Effector memory CD4-positive, alpha-beta T cell (primary cell): ENCODE measurements around the gene TBCCD1.
"Not testable (repeated sequence)": the region's sequence is repeated elsewhere in the genome, so short reads cannot be mapped to it uniquely, and the experiment has no call there.

Source experiments
- DNase-seq, 3 donors: peaks; one replicate each; pipeline ENCODE4 v3.0.0-alpha.2; 2020
- H3K27ac ChIP-seq: 2 replicates; pipeline ENCODE4 v1.7.0; 2013; ENCODE audit warnings: mild to moderate bottlenecking, low read length, moderate library complexity; ENCODE audit not compliant: insufficient read depth, poor library complexity, severe bottlenecking
- H3K27me3 ChIP-seq: replicated peaks from 2 replicates; pipeline ENCODE4 v1.7.0; 2013; ENCODE audit warnings: mild to moderate bottlenecking, low read length; ENCODE audit not compliant: insufficient read depth, control insufficient read depth, poor library complexity, severe bottlenecking
- H3K36me3 ChIP-seq: 2 replicates; pipeline ENCODE4 v1.7.0; 2013; ENCODE audit warnings: mild to moderate bottlenecking, low read length, moderate library complexity; ENCODE audit not compliant: control insufficient read depth, insufficient read depth
- H3K4me1 ChIP-seq: 2 replicates; pipeline ENCODE4 v1.7.0; 2013; ENCODE audit warnings: low read length, mild to moderate bottlenecking; ENCODE audit not compliant: control insufficient read depth, insufficient read depth, poor library complexity, severe bottlenecking
- H3K4me3 ChIP-seq: 2 replicates; pipeline ENCODE4 v1.7.0; 2013; ENCODE audit warnings: low read length, low read depth, mild to moderate bottlenecking; ENCODE audit not compliant: insufficient read depth, poor library complexity, severe bottlenecking
- H3K9me3 ChIP-seq: 2 replicates; pipeline ENCODE4 v1.7.0; 2013; ENCODE audit warnings: mild to moderate bottlenecking, low read length, moderate library complexity; ENCODE audit not compliant: control insufficient read depth

The TBCCD1 gene

DNA sequence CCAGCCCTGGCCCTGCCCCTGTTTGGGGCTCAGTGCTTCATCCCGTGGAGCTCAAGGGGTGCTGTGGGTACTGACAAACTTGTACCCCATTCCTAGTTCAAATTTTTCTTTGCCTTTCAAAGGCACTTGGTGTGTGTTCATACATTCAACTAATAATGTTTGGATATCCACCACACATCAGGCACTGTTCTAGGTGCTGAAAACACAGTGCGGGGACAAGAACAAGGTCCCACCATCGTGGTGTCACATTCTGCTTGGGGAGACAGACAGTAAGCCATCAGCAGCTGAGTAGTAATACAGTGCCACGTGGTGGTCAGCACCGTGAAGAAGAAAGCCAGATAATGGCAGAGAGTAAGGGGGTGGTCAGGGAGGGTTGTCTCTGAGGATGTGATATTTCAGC, 55.4 kb downstream of the TBCCD1 start:
- no peak overlapping the region for H3K27ac ChIP-seq
- no peak overlapping the region for H3K4me3 ChIP-seq
- peaks cover 17% of the 10 kb centered on the region for H3K4me1 ChIP-seq
- no peaks in the 10 kb centered on the region for H3K36me3 ChIP-seq
- no peaks in the 10 kb centered on the region for H3K27me3 ChIP-seq
- no peaks in the 10 kb centered on the region for H3K9me3 ChIP-seq
- no peak for DNase-seq

DNA sequence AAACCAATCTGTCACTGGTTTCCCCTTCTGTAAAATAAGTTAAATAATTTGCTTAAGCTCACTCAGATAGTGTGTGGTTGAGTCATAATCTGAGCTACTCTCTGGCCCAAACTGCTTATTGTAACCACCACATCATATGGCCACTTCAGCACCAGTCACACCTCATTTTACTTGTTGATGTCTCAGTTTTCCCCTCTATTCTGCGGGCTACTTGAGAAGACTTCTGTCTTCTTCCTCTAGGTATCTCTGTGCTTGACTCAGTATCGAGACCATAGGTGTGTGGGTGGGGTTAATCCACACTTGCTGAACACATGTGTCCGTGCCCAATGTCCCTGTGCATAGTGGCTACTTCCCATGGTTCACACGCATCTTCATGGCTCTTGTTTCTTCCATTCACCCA, 55.9 kb downstream of the TBCCD1 start:
- Histone ChIP-seq H3K36me3 (no peaks in the 10 kb centered on the region), H3K4me1 (peaks cover 17% of the 10 kb centered on the region), H3K27me3 (no peaks in the 10 kb centered on the region), H3K27ac (no peak overlapping the region), H3K9me3 (no peaks in the 10 kb centered on the region), H3K4me3 (no peak overlapping the region)
- DNase-seq: no peak

DNA sequence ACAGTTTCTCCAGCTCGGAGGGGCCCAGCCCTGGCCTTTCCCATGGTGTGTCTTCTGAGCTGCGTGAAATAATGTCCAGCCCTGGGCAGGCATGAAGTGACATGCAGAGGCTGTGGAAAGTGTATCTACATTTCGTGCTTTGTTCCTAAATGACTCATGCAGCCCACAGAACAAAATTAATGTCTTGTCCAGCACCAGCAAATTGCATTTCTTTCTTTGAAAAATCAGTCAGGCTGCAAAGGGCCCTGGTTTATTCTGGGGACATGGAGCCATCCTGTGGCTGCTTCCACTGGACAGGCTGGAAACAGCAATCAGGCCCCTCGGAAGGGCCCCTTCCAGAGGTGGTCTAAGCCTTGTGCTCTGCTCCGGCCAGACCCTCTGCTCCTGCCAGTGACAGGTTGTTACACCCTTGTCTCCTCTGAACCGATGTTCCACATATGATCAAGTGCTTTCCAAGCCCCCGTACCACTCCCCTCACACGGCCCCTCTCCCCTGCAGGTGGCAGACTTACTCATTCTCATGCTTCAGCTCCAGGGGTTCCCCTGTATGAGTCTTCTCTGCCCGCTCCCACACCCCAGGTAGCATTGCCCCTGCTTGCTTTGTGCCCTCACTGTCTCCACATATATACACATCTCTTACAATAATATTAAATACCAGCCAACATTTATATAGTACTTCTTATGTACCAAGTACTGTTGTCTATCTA, 56.6 kb downstream of the TBCCD1 start:
- Histone ChIP-seq H3K9me3 (no peaks in the 10 kb centered on the region), H3K27me3 (no peaks in the 10 kb centered on the region), H3K36me3 (no peaks in the 10 kb centered on the region), H3K4me3 (no peak overlapping the region), H3K27ac (no peak overlapping the region), H3K4me1 (peaks cover 11% of the 10 kb centered on the region)
- DNase-seq: no peak

DNA sequence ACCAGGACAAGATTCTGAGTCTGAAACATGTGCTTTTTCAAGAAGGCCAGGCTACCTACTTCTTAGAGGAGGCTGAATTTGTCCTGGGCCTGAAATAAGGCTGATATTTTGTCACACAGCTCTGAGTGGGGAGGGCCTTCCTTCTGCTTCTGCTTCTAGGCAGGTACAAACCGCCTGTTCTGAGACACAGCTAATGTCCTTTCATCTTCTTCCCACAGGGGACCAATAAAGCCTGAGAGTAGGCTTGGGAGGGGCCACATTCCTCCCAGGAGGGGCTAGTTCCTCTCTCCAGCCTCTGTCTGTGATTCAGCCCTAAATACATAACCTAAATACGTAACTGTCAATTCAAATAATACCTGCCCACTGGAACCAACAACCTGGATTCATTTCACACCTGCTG, 57.7 kb downstream of the TBCCD1 start:
- H3K9me3 ChIP-seq: no peaks in the 10 kb centered on the region
- peaks cover under 1% of the 10 kb centered on the region for H3K4me1 ChIP-seq
- no peaks in the 10 kb centered on the region for H3K27me3 ChIP-seq
- no peak overlapping the region for H3K27ac ChIP-seq
- H3K4me3 ChIP-seq: no peak overlapping the region
- no peak for DNase-seq
- no peaks in the 10 kb centered on the region for H3K36me3 ChIP-seq

DNA sequence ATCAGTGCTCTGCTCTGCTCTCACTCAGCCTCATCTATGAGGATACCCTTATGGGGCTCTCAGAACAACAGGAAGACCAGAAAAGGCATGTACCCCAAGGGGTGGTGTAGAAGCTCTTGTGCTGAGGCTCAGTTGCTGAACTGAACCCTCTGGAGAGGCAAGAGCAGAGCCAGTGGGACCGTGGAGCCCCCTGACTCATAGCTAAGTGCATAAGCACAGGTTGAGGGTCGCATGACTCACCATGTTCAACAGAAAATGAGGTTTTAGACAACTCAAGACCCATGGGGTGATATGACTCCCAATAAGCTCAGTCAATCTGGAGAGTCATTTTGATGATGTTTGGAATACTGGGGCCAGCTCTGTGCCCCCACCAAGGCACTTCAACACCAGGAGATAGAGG, 60.3 kb downstream of the TBCCD1 start:
- H3K36me3 ChIP-seq: no peaks in the 10 kb centered on the region
- no peak for DNase-seq
- no peak overlapping the region for H3K4me3 ChIP-seq
- H3K4me1 ChIP-seq: no peaks in the 10 kb centered on the region
- H3K27me3 ChIP-seq: no peaks in the 10 kb centered on the region
- no peaks in the 10 kb centered on the region for H3K9me3 ChIP-seq
- H3K27ac ChIP-seq: no peak overlapping the region

DNA sequence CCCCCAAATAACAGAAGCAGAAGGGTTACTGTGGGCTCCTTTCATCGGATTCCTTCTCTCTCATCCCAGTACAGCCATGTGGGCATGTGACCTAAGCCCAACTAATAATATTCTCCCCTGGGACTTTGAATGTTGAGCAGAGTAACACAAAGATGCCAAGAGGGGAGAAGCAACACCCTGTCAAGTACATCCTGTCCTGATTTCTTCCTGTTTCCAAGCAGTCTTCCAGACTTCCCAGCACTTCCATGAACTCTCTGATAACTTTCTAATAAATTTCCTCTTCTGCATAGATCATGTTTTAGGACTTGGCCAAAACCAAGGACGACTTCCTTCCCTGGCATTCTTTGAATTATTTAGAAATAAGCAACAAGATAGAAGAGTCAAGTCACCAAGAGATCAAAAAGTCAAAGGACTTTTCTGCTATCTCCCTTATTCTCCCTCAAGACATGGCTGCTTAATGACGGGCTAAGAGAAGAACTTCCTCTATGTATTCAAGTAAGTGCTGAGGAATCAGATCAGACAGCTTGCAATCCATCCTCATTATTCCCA, 60.9 kb downstream of the TBCCD1 start:
- Histone ChIP-seq H3K9me3 (no peaks in the 10 kb centered on the region), H3K4me3 (no peak overlapping the region), H3K27me3 (no peaks in the 10 kb centered on the region), H3K27ac (no peak overlapping the region), H3K4me1 (no peaks in the 10 kb centered on the region), H3K36me3 (no peaks in the 10 kb centered on the region)
- no peak for DNase-seq

DNA sequence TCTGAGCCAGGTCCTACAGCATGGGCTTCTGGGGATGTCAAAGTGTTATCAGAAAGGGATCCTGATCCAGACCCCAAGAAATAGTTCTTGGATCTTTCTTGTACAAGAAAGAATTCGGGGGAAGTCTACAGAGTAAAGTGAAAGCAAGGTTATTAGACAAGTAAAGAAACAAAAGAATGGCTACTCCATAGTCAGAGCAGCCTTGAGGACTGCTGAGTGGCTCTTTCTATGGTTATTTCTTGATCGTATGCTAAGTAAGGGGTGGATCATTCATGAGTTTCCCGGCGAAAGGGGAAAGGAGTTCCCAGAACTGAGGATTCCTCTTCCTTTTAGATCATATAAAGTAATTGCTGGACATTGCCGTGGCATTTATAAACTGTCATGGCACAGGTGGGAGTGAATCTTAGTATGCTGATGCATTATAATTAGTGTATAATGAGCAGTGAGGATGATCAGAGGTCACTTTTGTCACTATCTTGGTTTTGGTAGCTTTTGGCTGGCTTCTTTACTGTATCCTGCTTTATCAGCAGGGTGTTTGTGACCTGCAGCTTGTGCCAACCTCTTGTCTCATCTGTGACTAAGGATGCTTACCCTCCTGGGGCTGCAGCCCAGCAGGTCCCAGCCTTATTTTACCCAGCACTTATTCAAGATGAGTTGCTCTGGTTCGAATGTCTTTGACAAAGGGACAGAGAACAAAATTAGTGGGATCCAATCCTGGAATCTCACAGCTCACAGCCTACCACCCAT, 64.0 kb downstream of the TBCCD1 start:
- Histone ChIP-seq H3K4me1 (no peaks in the 10 kb centered on the region), H3K36me3 (no peaks in the 10 kb centered on the region), H3K4me3 (no peak overlapping the region), H3K27me3 (no peaks in the 10 kb centered on the region), H3K9me3 (no peaks in the 10 kb centered on the region), H3K27ac (no peak overlapping the region)
- DNase-seq: no peak

DNA sequence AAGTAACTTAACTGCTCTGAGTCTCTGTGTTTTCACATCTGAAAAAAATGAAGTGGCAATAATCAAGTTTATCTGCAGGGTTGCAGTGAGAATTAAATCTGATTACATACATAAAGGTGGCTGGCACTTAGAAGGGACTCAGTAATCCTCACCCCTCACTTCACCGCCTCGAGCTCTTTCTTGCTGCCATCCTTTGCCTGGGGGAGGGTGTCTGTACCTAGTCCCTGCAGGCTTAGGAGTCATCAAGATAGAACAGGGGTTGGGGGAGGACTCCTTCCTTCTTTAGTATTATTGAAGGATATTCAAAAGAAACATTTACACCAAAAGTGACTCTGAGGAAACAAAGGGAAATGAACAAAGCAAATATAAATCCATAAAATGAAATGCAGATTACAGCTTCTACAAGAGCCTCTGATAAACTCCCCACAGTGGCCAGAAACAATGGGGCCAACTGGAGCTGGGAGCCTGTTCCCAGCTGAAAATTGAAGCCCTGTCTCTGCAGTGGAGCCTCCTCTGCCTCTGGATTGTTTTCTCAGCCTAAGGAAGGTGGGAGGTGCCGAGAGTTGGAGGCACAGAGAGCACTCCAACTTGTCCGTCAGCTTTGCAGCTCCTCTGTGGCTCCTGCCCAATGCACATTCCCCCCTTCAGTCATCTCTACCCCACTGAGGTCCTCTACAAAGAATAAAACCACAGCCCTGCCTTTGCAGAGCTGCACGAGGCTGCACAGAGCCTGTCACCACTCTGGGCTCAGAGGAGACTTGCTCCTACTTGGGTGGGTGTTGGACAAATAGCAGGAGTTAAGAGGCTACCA, 64.8 kb downstream of the TBCCD1 start:
- Histone ChIP-seq H3K4me3 (no peak overlapping the region), H3K4me1 (no peaks in the 10 kb centered on the region), H3K27me3 (no peaks in the 10 kb centered on the region), H3K27ac (no peak overlapping the region), H3K9me3 (no peaks in the 10 kb centered on the region), H3K36me3 (no peaks in the 10 kb centered on the region)
- no peak for DNase-seq

DNA sequence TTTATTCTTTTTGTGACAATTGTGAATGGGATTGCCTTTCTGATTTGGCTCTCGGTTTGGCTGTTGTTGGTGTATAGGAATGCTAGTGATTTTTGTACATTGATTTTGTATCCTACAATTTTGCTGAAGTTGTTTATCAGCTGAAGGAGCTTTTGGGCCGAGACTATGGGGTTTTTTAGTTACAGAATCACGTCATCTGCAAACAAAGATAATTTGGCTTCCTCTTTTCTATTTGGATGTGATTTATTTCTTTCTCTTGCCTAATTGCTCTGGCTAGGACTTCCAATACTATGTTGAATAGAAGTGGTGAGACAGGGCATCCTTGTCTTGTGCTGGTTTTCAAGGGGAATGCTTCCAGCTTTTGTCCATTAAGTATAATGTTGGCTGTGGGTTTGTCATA, 67.2 kb downstream of the TBCCD1 start:
- not testable (repeated sequence) for DNase-seq, H3K4me1 ChIP-seq, H3K36me3 ChIP-seq

DNA sequence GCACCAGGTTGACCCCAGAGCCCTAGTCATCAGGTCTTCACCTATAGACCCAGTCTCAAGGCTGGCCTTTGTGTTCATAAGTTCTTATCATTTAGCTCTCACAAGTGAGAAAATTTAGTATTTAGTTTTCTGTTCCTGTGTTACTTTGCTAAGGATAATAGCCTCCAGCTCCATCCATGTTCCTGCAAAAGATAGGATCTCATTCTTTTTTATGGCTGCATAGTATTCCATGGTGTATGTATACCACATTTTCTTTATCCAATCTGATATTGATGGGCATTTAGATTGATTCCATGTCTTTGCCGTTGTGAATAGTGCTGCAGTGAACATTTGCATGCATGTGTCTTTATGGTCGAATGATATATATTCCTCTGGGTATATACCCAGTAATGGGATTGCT, 69.1 kb downstream of the TBCCD1 start:
- H3K36me3 ChIP-seq, DNase-seq, H3K27ac ChIP-seq: not testable (repeated sequence)

More for the DNA sequence above, 67.2 kb downstream of the TBCCD1 start:
- H3K27me3 ChIP-seq, H3K9me3 ChIP-seq, H3K4me3 ChIP-seq, H3K27ac ChIP-seq: not testable (repeated sequence)

More for the DNA sequence above, 69.1 kb downstream of the TBCCD1 start:
- not testable (repeated sequence) for H3K9me3 ChIP-seq, H3K27me3 ChIP-seq, H3K4me3 ChIP-seq, H3K4me1 ChIP-seq
